HG03196 (cell line): ENCODE results near the gene PDLIM7.
"Not testable (repeated sequence)": the region's sequence is repeated elsewhere in the genome, so short reads cannot be mapped to it uniquely, and the experiment has no call there.

Source experiments
- ATAC-seq: cut with Tn5 transposase; IDR thresholded peaks from one replicate; pipeline ENCODE4 v1.9.1; 2021; ENCODE audit not compliant: unreplicated experiment

PDLIM7 gene

GRCh38 chr5:177497292-177498012 is at the start of gene PDLIM7:
Gene PDLIM7, minus strand, starts transcription at chr5:177497604. Its CDS starts 1,092 bp downstream, at chr5:177496512.
- peak; percentile 75 for ATAC-seq

GRCh38 chr5:177546258-177546741 is 48.9 kb upstream of the PDLIM7 start:
- no peak for ATAC-seq

- no peak for ATAC-seq
Measured at GRCh38 chr5:177545487-177546257, 48.3 kb upstream of the PDLIM7 start.

GRCh38 chr5:177542816-177543465 is 45.5 kb upstream of the PDLIM7 start:
- ATAC-seq: no peak

GRCh38 chr5:177540438-177540837 is 43.0 kb upstream of the PDLIM7 start:
- ATAC-seq: no peak

GRCh38 chr5:177539411-177539810 is 42.0 kb upstream of the PDLIM7 start:
- ATAC-seq: no peak

GRCh38 chr5:177538876-177539275 is 41.5 kb upstream of the PDLIM7 start:
- no peak for ATAC-seq

GRCh38 chr5:177537389-177538361 is 40.3 kb upstream of the PDLIM7 start:
- no peak for ATAC-seq

GRCh38 chr5:177536386-177536785 is 39.0 kb upstream of the PDLIM7 start:
- ATAC-seq: no peak

- ATAC-seq: no peak
Measured at GRCh38 chr5:177535125-177535524, 37.7 kb upstream of the PDLIM7 start.

- not testable (repeated sequence) for ATAC-seq
Measured at GRCh38 chr5:177534433-177534832, 37.0 kb upstream of the PDLIM7 start.

- ATAC-seq: no peak
Measured at GRCh38 chr5:177531209-177531940, 34.0 kb upstream of the PDLIM7 start.

- ATAC-seq: no peak
Measured at GRCh38 chr5:177530638-177531037, 33.2 kb upstream of the PDLIM7 start.

- no peak for ATAC-seq
Measured at GRCh38 chr5:177529247-177530203, 32.1 kb upstream of the PDLIM7 start.

GRCh38 chr5:177528631-177529030 is 31.2 kb upstream of the PDLIM7 start:
- no peak for ATAC-seq

- no peak for ATAC-seq
Measured at GRCh38 chr5:177527595-177527994, 30.2 kb upstream of the PDLIM7 start.

GRCh38 chr5:177526791-177527190 is 29.4 kb upstream of the PDLIM7 start:
- no peak for ATAC-seq

GRCh38 chr5:177526191-177526590 is 28.8 kb upstream of the PDLIM7 start:
- no peak for ATAC-seq
